Fibroblast of the conjunctiva (primary cell): Measurements from ENCODE around the gene TRANK1.
"Not testable (repeated sequence)": the region's sequence is repeated elsewhere in the genome, so short reads cannot be mapped to it uniquely, and the experiment has no call there.

ENCODE experiments used
- DNase-seq: peaks from one replicate; pipeline ENCODE4 v3.0.0-alpha.2; 2010; ENCODE audit warnings: low read depth

The TRANK1 gene

GRCh38 chr3:36892457-36893136 lies 52.3 kb downstream of the TRANK1 start:
- no peak for DNase-seq

- no peak for DNase-seq
Measured at GRCh38 chr3:36891701-36892160, 53.1 kb downstream of the TRANK1 start.

GRCh38 chr3:36891097-36891496 lies 53.8 kb downstream of the TRANK1 start:
- DNase-seq = not testable (repeated sequence)

- no peak for DNase-seq
Measured at GRCh38 chr3:36890261-36890660, 54.6 kb downstream of the TRANK1 start.

- no peak for DNase-seq
Measured at GRCh38 chr3:36881735-36882134, 63.1 kb downstream of the TRANK1 start.

GRCh38 chr3:36879842-36880241 lies 65.0 kb downstream of the TRANK1 start:
- not testable (repeated sequence) for DNase-seq

- no peak for DNase-seq
Measured at GRCh38 chr3:36877930-36878685, 66.7 kb downstream of the TRANK1 start.

- DNase-seq = no peak
Measured at GRCh38 chr3:36876181-36876936, 68.5 kb downstream of the TRANK1 start.

GRCh38 chr3:36875397-36875796 lies 69.5 kb downstream of the TRANK1 start:
- no peak for DNase-seq

GRCh38 chr3:36874424-36874823 lies 70.4 kb downstream of the TRANK1 start:
- DNase-seq = no peak

- no peak for DNase-seq
Measured at GRCh38 chr3:36871379-36872126, 73.3 kb downstream of the TRANK1 start.

- DNase-seq = peak; percentile 57
Measured at GRCh38 chr3:36868614-36869436, 76.0 kb downstream of the TRANK1 start.

- no peak for DNase-seq
Measured at GRCh38 chr3:36867810-36868209, 77.0 kb downstream of the TRANK1 start.

- DNase-seq = no peak
Measured at GRCh38 chr3:36866368-36866767, 78.5 kb downstream of the TRANK1 start.

GRCh38 chr3:36864180-36865053 lies 80.4 kb downstream of the TRANK1 start:
- no peak for DNase-seq

GRCh38 chr3:36862076-36862755 lies 82.6 kb downstream of the TRANK1 start:
- DNase-seq = no peak

GRCh38 chr3:36859494-36859893 lies 85.4 kb downstream of the TRANK1 start:
- no peak for DNase-seq

GRCh38 chr3:36852071-36852470 lies 92.8 kb downstream of the TRANK1 start:
- no peak for DNase-seq

- no peak for DNase-seq
Measured at GRCh38 chr3:36850743-36851142, 94.1 kb downstream of the TRANK1 start.

GRCh38 chr3:36846406-36846805 lies 98.4 kb downstream of the TRANK1 start:
- DNase-seq = no peak
